ENCODE measurements around the gene IFNK. TPM values are rescaled to one million over a fixed set of nuclear protein-coding genes. Genes with fewer than 3 reads are reported as not detected.

The IFNK gene
- total and polyA plus RNA-seq, 7 donors = not detected

DNA sequence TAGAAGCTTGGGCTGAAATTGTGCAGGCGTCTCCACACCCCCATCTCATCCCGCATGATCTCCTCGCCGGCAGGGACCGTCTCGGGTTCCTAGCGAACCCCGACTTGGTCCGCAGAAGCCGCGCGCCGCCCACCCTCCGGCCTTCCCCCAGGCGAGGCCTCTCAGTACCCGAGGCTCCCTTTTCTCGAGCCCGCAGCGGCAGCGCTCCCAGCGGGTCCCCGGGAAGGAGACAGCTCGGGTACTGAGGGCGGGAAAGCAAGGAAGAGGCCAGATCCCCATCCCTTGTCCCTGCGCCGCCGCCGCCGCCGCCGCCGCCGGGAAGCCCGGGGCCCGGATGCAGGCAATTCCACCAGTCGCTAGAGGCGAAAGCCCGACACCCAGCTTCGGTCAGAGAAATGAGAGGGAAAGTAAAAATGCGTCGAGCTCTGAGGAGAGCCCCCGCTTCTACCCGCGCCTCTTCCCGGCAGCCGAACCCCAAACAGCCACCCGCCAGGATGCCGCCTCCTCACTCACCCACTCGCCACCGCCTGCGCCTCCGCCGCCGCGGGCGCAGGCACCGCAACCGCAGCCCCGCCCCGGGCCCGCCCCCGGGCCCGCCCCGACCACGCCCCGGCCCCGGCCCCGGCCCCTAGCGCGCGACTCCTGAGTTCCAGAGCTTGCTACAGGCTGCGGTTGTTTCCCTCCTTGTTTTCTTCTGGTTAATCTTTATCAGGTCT, 49.0 kb downstream of the IFNK start, which contains the start of gene C9orf72:
Gene C9orf72 (minus strand): TSS at position 564 of the 716 bp plus-strand sequence. CDS start 6,361 bp downstream, outside the sequence.
- 1% methylated on average over 72 of the region's 72 CpGs for WGBS, 2 donors
- intact Hi-C loops (cut with DNase I) = loop anchor here (1.0 to 10.0 kb wide), 6 partner anchors 29 to 1898 kb away; partner anchors contain the start of genes CAAP1, IFT74, MOB3B and TUSC1
- peak; percentile 89 for DNase-seq
- Histone ChIP-seq H3K4me3 (peak within 1 kb of the TSS; percentile 75 to 93 (median 80)), H3K27me3 (no peaks in the 10 kb centered on the region), H3K9me3 (no peaks in the 10 kb centered on the region), H3K4me1 (peaks cover 3 to 32% (median 16%) of the 10 kb centered on the region in 4 donors), H3K36me3 (no peaks in the 10 kb centered on the region), H3K27ac (peak within 1 kb of the TSS; percentile 96 to 100 (median 98))
- TF ChIP-seq POLR2A (IDR thresholded peaks at IDR 0.05) = peak; percentile 80 to 85
- TF ChIP-seq EP300 (IDR thresholded peaks at IDR 0.05) = peak in 1 of 4 donors; percentile 32
- peak; percentile 85 to 92 (median 90) for TF ChIP-seq POLR2AphosphoS5 (IDR thresholded peaks at IDR 0.05)
- no peak for TF ChIP-seq CTCF (IDR thresholded peaks at IDR 0.05)

DNA sequence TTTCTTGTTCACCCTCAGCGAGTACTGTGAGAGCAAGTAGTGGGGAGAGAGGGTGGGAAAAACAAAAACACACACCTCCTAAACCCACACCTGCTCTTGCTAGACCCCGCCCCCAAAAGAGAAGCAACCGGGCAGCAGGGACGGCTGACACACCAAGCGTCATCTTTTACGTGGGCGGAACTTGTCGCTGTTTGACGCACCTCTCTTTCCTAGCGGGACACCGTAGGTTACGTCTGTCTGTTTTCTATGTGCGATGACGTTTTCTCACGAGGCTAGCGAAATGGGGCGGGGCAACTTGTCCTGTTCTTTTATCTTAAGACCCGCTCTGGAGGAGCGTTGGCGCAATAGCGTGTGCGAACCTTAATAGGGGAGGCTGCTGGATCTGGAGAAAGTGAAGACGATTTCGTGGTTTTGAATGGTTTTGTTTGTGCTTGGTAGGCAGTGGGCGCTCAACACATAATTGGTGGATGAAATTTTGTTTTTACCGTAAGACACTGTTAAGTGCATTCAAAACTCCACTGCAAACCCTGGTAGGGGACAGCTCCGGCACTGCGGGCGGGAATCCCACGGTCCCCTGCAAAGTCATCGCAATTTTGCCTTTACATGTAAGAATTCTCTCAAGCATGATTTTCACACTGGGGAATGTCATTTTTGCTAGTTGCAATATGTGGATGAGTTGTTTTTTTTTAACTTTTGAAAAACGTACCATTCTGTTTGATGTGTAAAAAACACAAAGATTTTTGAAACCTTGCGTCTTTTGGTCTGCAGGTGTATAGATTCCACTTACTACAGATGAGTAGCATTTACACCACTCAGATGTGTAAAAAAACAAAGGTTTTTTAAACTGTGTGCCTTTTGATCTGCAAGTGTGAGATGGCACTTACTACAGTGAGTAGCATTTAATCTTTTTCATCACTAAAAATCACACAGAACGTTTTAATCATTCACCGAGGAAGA, 49.8 kb downstream of the IFNK start:
- Histone ChIP-seq H3K4me3 (peak overlapping the region; percentile 75 to 93 (median 80)), H3K27me3 (no peaks in the 10 kb centered on the region), H3K9me3 (no peaks in the 10 kb centered on the region), H3K36me3 (no peaks in the 10 kb centered on the region), H3K4me1 (peaks cover 3 to 32% (median 16%) of the 10 kb centered on the region in 4 donors), H3K27ac (peak overlapping the region; percentile 96 to 100 (median 98))
- peak in 1 of 4 experiments; percentile 15 for TF ChIP-seq CTCF (IDR thresholded peaks at IDR 0.05)
- TF ChIP-seq EP300 (IDR thresholded peaks at IDR 0.05) = peak; percentile 95 to 99 (median 97)
- peak; percentile 76 to 81 for TF ChIP-seq POLR2A (IDR thresholded peaks at IDR 0.05)
- TF ChIP-seq POLR2AphosphoS5 (IDR thresholded peaks at IDR 0.05) = peak; percentile 92 to 97 (median 96)
- DNase-seq = peak; percentile 99
- intact Hi-C loops (cut with DNase I) = loop anchor here (2.0 to 10.0 kb wide), 5 partner anchors 33 to 1899 kb away; partner anchors contain the start of genes CAAP1, IFT74, MOB3B and TUSC1
- WGBS, 2 donors = 1% methylated on average over 35 of the region's 35 CpGs

Other genes starting within 250 kb of the IFNK start
- under 1 TPM in 1 of 4 donors, not detected in 3; 0.71 TPM for gene EQTN, start 227.1 kb upstream of the IFNK start, total RNA-seq
- under 1 TPM in 1 of 3 donors, not detected in 2; 0.17 TPM for gene EQTN, start 227.1 kb upstream of the IFNK start, polyA plus RNA-seq
- 10 to 100 TPM in 2 of 4 donors, 1 to 10 TPM in 2; 6.9 to 19.7 (median 10.4) TPM for gene MOB3B, start 5.5 kb downstream of the IFNK start, total RNA-seq
- gene MOB3B, start 5.5 kb downstream of the IFNK start, polyA plus RNA-seq = 10 to 100 TPM; 16.1 to 23.4 (median 18.6) TPM
- gene C9orf72, start 49.2 kb downstream of the IFNK start, total RNA-seq = 10 to 100 TPM; 21.0 to 28.0 (median 26.8) TPM
- gene C9orf72, start 49.2 kb downstream of the IFNK start, polyA plus RNA-seq = 10 to 100 TPM in 2 of 3 donors, 1 to 10 TPM in 1; 6.4 to 11.3 (median 10.2) TPM